CD4-positive, alpha-beta T cell (primary cell): ENCODE data around the gene WDR74. TPM values are rescaled to one million over a fixed set of nuclear protein-coding genes. Genes with fewer than 3 reads are reported as not detected.
A peak's percentile ranks its signal among the peaks of the same experiment; 100 is the strongest.

Experiments
- ATAC-seq: fragments of 200-7000 bp; cut with Tn5 transposase; one replicate; pipeline ENCODE4 v1.10.0; 2022; ENCODE audit warnings: mild to moderate bottlenecking; ENCODE audit not compliant: poor library complexity
- CTCF ChIA-PET: fragments of 350-600 bp; sonication (Branson Sonifier 250); formaldehyde crosslinking; loops from one replicate; lab custom pipeline; 2021; ENCODE audit warnings: antibody characterized with exemption, inconsistent platforms; lab: Charles Lee
- POLR2A ChIA-PET: fragments of 350-600 bp; sonication (Branson Sonifier 250); formaldehyde crosslinking; loops from one replicate; lab custom pipeline; 2021; ENCODE audit warnings: antibody characterized with exemption, inconsistent platforms; lab: Charles Lee
- DNase-seq, 14 experiments: peaks; one replicate each; pipeline ENCODE4 v3.0.0-alpha.2; 2013 to 2020; ENCODE audit warnings: mixed read lengths in 2 of 14
- H3K27ac ChIP-seq, 2 donors: one replicate each; pipeline versions ENCODE4 v1.5.1 to v1.7.0; 2013; ENCODE audit warnings: low read length in 2 of 2, low read depth in 1 of 2, mild to moderate bottlenecking in 1 of 2
- H3K27me3 ChIP-seq, 2 experiments: 1 replicate in 1 of 2; 2 replicates in 1 of 2; pipeline versions ENCODE4 v1.6.1 to v1.7.0; 2013; ENCODE audit warnings: low read length in 2 of 2, control low read depth in 1 of 2, mild to moderate bottlenecking in 1 of 2, moderate library complexity in 1 of 2; ENCODE audit not compliant: insufficient read depth in 2 of 2, control insufficient read depth in 1 of 2
- H3K36me3 ChIP-seq: one replicate; pipeline ENCODE4 v1.6.1; 2013; ENCODE audit warnings: low read length, control low read depth; ENCODE audit not compliant: insufficient read depth
- H3K4me1 ChIP-seq: one replicate; pipeline ENCODE4 v1.6.1; 2013; ENCODE audit warnings: low read length, control low read depth; ENCODE audit not compliant: insufficient read depth
- H3K4me3 ChIP-seq: one replicate; pipeline ENCODE4 v1.5.1; 2013; ENCODE audit warnings: mild to moderate bottlenecking, low read length, moderate library complexity
- H3K9me3 ChIP-seq, 2 experiments: 1 replicate in 1 of 2; 2 replicates in 1 of 2; pipeline versions ENCODE4 v1.6.1 to v1.7.0; 2013; ENCODE audit warnings: low read length in 2 of 2, mild to moderate bottlenecking in 2 of 2, control low read depth in 1 of 2, moderate library complexity in 1 of 2; ENCODE audit not compliant: control insufficient read depth in 1 of 2, insufficient read depth in 1 of 2
- H3K27ac Mint-ChIP-seq: one replicate; pipeline ENCODE4 v1.8.0; 2020; ENCODE audit warnings: mixed read lengths
- H3K27me3 Mint-ChIP-seq: one replicate; pipeline ENCODE4 v1.8.0; 2021; ENCODE audit warnings: mixed read lengths
- H3K36me3 Mint-ChIP-seq: one replicate; pipeline ENCODE4 v1.8.0; 2021; ENCODE audit warnings: low read depth, mixed read lengths
- H3K4me1 Mint-ChIP-seq: one replicate; pipeline ENCODE4 v1.8.0; 2021; ENCODE audit warnings: low read depth, mixed read lengths
- H3K4me3 Mint-ChIP-seq: one replicate; pipeline ENCODE4 v1.8.0; 2020; ENCODE audit warnings: mild to moderate bottlenecking, mixed read lengths
- H3K9me3 Mint-ChIP-seq: one replicate; pipeline ENCODE4 v1.8.0; 2020; ENCODE audit warnings: mixed read lengths
- intact Hi-C, 2 experiments: fragments of 100-400 bp; cut with DNase I in 1 of 2; cut with micrococcal nuclease in 1 of 2; formaldehyde crosslinking; loops; one replicate each; pipeline versions ENCODE4 v1.15.1 to v1.9.0; 2023 to 2025; cut with DNase I, micrococcal nuclease
- polyA plus RNA-seq, 2 donors: library from polyadenylated mRNA; unstranded; fragments of 120-200 nt; gene quantifications; one replicate each; pipeline ENCODE4 v1.2.1, GENCODE V29; 2013
- total RNA-seq, 174 experiments: library from RNA in 2 of 174; stranded (reverse) in 2 of 174; gene quantifications; one replicate each; pipeline ENCODE4 v1.2.3 and lab custom pipeline; 2021 to 2026
- TF ChIP-seq, protein P1 (sequence below): fragments of 200-600 bp; IDR thresholded peaks from one replicate; pipeline ENCODE4 v1.8.0; 2022; ENCODE audit warnings: antibody characterized with exemption, mild to moderate bottlenecking

The WDR74 gene
- total RNA-seq: 100 to 1,000 TPM; 289 to 297 TPM
- 48.2 TPM for polyA plus RNA-seq (2013, experiment 1 of 2)
- 61.2 TPM for polyA plus RNA-seq (2013, experiment 2 of 2)
- 41.4 to 412 (median 96.7) reads per million in 172 experiments for total RNA-seq (lab: John Stamatoyannopoulos, UW)

DNA sequence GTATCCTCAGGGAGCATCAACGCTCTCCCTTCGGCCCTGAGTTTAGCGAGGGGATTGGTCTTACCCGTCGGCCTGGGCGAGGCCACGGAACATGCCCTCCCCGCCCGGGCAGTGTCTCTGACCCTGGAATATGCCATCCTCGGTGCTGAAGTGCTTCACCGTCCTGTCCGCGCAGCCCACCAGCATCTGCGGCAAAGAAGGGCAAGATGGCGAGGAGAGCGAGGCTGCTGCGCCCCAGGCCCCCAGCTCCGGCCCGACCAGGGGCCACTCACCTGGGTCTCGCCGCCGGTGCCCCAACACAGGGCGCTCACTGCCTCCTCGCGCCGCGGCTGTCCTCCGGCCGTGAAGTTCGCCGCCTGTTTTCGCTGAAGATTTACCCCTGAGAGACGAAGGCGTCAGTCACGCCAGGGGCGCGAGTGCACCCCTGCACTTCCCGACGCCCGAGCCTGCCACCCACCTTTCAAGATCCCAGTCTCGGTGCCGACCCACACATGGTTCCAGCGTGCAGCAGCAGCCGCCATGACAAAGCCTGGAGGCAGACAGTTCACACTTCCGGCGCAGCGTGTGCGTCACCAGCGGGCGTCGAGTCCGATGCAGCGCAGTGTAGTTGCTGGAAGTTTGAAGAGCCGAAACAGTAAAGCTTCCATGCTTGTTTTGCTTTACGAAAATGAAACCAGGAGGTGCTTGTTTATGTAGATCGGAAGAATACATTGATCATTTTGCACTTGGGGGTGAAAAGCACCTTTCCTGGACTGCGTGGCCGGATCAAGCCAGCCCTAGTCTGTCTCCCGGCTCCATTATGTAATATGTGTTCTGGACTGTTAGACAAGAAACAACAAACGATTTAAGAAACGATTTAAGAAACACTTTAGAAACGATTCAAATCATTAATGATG lies at the start of gene WDR74:
Gene WDR74 (minus strand): TSS at position 541 of the 896 bp plus-strand sequence. CDS start 20 bp downstream, at position 521.
- no peaks in the 10 kb centered on the region for H3K9me3 ChIP-seq
- DNase-seq (peak; percentile 83 to 98 (median 90)), ATAC-seq (peak; percentile 48)
- CTCF ChIA-PET: interaction anchor here (0.6 to 2.9 kb wide), 4 partner anchors 39 to 52 kb away, joined by 3 to 29 read pairs (median 8); partner anchors contain the start of genes SLC3A2 and TMEM179B
- TF ChIP-seq, protein P1, sequence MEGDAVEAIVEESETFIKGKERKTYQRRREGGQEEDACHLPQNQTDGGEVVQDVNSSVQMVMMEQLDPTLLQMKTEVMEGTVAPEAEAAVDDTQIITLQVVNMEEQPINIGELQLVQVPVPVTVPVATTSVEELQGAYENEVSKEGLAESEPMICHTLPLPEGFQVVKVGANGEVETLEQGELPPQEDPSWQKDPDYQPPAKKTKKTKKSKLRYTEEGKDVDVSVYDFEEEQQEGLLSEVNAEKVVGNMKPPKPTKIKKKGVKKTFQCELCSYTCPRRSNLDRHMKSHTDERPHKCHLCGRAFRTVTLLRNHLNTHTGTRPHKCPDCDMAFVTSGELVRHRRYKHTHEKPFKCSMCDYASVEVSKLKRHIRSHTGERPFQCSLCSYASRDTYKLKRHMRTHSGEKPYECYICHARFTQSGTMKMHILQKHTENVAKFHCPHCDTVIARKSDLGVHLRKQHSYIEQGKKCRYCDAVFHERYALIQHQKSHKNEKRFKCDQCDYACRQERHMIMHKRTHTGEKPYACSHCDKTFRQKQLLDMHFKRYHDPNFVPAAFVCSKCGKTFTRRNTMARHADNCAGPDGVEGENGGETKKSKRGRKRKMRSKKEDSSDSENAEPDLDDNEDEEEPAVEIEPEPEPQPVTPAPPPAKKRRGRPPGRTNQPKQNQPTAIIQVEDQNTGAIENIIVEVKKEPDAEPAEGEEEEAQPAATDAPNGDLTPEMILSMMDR: no peak
- peaks cover 27% of the 10 kb centered on the region for H3K36me3 ChIP-seq
- Mint-ChIP-seq H3K4me1 (peaks cover 28% of the 10 kb centered on the region), H3K27ac (no peak within 1 kb of the TSS), H3K36me3 (peaks cover 46% of the 10 kb centered on the region), H3K4me3 (no peak within 1 kb of the TSS), H3K27me3 (no peaks in the 10 kb centered on the region), H3K9me3 (no peaks in the 10 kb centered on the region)
- H3K4me3 ChIP-seq: peak within 1 kb of the TSS; percentile 72
- H3K27ac ChIP-seq: peak within 1 kb of the TSS; percentile 97 to 100
- POLR2A ChIA-PET: interaction anchor here (0.6 to 7.6 kb wide), 34 partner anchors 7 to 1940 kb away, joined by 3 to 599 read pairs (median 24); partner anchors contain the start of genes B3GAT3, BSCL2, C11orf98 and CSKMT
- intact Hi-C loops: loop anchor here (1.0 to 2.0 kb wide), 4 partner anchors 8 to 130 kb away; partner anchors contain the start of genes NXF1 (in 2 of the 2) and TMEM179B (in 1 of the 2)
- H3K27me3 ChIP-seq: no peaks in the 10 kb centered on the region
- peaks cover 44% of the 10 kb centered on the region for H3K4me1 ChIP-seq

DNA sequence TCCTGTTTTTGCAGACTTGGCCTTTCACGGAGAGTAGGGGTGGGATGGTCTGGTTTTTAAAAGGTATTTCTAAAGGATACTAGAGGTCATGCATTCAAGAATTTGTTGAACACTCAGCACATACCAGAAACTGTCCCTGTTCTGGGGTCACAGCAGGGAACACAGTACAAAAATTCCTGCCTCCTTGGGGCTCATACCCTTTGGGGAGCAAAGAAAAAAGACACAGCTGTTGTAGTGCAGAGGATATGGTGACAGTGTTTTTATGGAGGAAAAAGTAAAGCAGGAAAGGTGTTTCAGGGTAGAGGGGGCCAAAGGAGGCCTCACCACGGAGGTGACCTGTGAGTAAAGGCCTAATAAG lies 49.7 kb upstream of the WDR74 start:
- POLR2A ChIA-PET: no interaction called here
- H3K9me3 ChIP-seq: no peaks in the 10 kb centered on the region
- no peaks in the 10 kb centered on the region for H3K27me3 ChIP-seq
- no peak overlapping the region for H3K4me3 ChIP-seq
- intact Hi-C loops: loop anchor here in 1 of 2 experiments (10.0 kb wide), 1 partner anchor 494 kb away; no protein-coding TSS in a partner anchor
- CTCF ChIA-PET: no interaction called here
- ATAC-seq (no peak), DNase-seq (no peak)
- H3K9me3 Mint-ChIP-seq: no peaks in the 10 kb centered on the region
- H3K4me1 Mint-ChIP-seq: peaks cover 10% of the 10 kb centered on the region
- H3K27ac ChIP-seq: no peak overlapping the region
- TF ChIP-seq, protein P1: no peak
- no peaks in the 10 kb centered on the region for H3K27me3 Mint-ChIP-seq
- H3K27ac Mint-ChIP-seq: peak overlapping the region; percentile 32
- H3K4me1 ChIP-seq: peaks cover 7% of the 10 kb centered on the region
- H3K36me3 ChIP-seq: peaks cover 58% of the 10 kb centered on the region
- no peak overlapping the region for H3K4me3 Mint-ChIP-seq
- peaks cover 56% of the 10 kb centered on the region for H3K36me3 Mint-ChIP-seq

DNA sequence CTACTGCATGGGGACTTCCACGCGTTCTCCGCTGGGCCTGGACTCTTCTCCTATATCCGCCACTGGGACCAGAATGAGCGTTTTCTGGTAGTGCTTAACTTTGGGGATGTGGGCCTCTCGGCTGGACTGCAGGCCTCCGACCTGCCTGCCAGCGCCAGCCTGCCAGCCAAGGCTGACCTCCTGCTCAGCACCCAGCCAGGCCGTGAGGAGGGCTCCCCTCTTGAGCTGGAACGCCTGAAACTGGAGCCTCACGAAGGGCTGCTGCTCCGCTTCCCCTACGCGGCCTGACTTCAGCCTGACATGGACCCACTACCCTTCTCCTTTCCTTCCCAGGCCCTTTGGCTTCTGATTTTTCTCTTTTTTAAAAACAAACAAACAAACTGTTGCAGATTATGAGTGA lies 49.0 kb upstream of the WDR74 start:
- DNase-seq (no peak), ATAC-seq (no peak)
- no peaks in the 10 kb centered on the region for H3K9me3 ChIP-seq
- peaks cover 14% of the 10 kb centered on the region for H3K4me1 ChIP-seq
- no peaks in the 10 kb centered on the region for H3K27me3 ChIP-seq
- Mint-ChIP-seq H3K27me3 (no peaks in the 10 kb centered on the region), H3K4me1 (peaks cover 17% of the 10 kb centered on the region), H3K27ac (no peak overlapping the region), H3K4me3 (no peak overlapping the region), H3K9me3 (no peaks in the 10 kb centered on the region), H3K36me3 (peaks cover 63% of the 10 kb centered on the region)
- ChIA-PET POLR2A (no interaction called here), CTCF (no interaction called here)
- intact Hi-C loops: loop anchor here in 1 of 2 experiments (10.0 kb wide), 1 partner anchor 494 kb away; no protein-coding TSS in a partner anchor
- H3K36me3 ChIP-seq: peaks cover 65% of the 10 kb centered on the region
- no peak overlapping the region for H3K4me3 ChIP-seq
- H3K27ac ChIP-seq: no peak overlapping the region
- TF ChIP-seq, protein P1: no peak
